Smooth muscle cell (in vitro differentiated cells): ENCODE results near the gene SLC4A5. TPM values are rescaled to one million over a fixed set of nuclear protein-coding genes. Genes with fewer than 3 reads are reported as not detected.

ENCODE experiments used
- DNase-seq: peaks from one replicate; lab custom pipeline; 2025; ENCODE audit not compliant: unreplicated experiment; lab: John Stamatoyannopoulos, UW
- H2AFZ ChIP-seq: fragments of 200-600 bp; sonication (generic); 2 replicates; pipeline ENCODE4 v1.6.0; 2016; ENCODE audit warnings: antibody characterized with exemption, low read depth, mild to moderate bottlenecking
- H3F3A ChIP-seq: fragments of 200-600 bp; sonication (generic); 2 replicates; pipeline ENCODE4 v1.6.0; 2017; ENCODE audit warnings: antibody characterized with exemption, low read depth
- H3K27ac ChIP-seq: fragments of 200-600 bp; sonication (generic); 2 replicates; pipeline ENCODE4 v1.5.1; 2016; ENCODE audit warnings: low read depth, mild to moderate bottlenecking
- H3K27me3 ChIP-seq: fragments of 200-600 bp; sonication (generic); 2 replicates; pipeline ENCODE4 v1.6.1; 2016; ENCODE audit warnings: low read depth, mild to moderate bottlenecking
- H3K36me3 ChIP-seq: fragments of 200-600 bp; sonication (generic); 2 replicates; pipeline ENCODE4 v1.5.1; 2016; ENCODE audit warnings: low read depth
- H3K4me1 ChIP-seq: fragments of 200-600 bp; sonication (generic); 2 replicates; pipeline ENCODE4 v1.5.1; 2016; ENCODE audit warnings: low read depth
- H3K4me2 ChIP-seq: fragments of 200-600 bp; sonication (generic); 2 replicates; pipeline ENCODE4 v1.6.0; 2016; ENCODE audit warnings: mild to moderate bottlenecking
- H3K4me3 ChIP-seq: fragments of 200-600 bp; sonication (generic); 2 replicates; pipeline ENCODE4 v1.5.1; 2016; ENCODE audit warnings: mild to moderate bottlenecking
- H3K79me2 ChIP-seq: fragments of 200-600 bp; sonication (generic); 2 replicates; pipeline ENCODE4 v1.6.0; 2016; ENCODE audit warnings: low read depth, mild to moderate bottlenecking
- H3K9ac ChIP-seq: fragments of 200-600 bp; sonication (generic); 2 replicates; pipeline ENCODE4 v1.6.0; 2016; ENCODE audit warnings: low read depth
- H3K9me3 ChIP-seq: fragments of 200-600 bp; sonication (generic); replicated peaks from 2 replicates; pipeline ENCODE4 v1.5.1; 2016; ENCODE audit warnings: low read depth
- H4K20me1 ChIP-seq: fragments of 200-600 bp; sonication (generic); 2 replicates; pipeline ENCODE4 v1.6.0; 2016; ENCODE audit warnings: low read depth
- WGBS: methylation state at CpG from one replicate; pipeline ENCODE4 v1.1.7; 2016; ENCODE audit warnings: low lambda C conversion rate; 5-methylcytosine and 5-hydroxymethylcytosine counted together
- polyA plus RNA-seq: library from polyadenylated mRNA; unstranded; fragments of >200 nt; fragmentation: Nextera tagmentation; extraction: Ambion mirVana; gene quantifications from 2 replicates; pipeline ENCODE4 v1.2.1, GENCODE V29; 2016
- total RNA-seq: library from RNA; depleted of rRNA; stranded (reverse); fragments of >200 nt; gene quantifications from 2 replicates; pipeline ENCODE4 v1.2.3, GENCODE V29; 2014
- TF ChIP-seq, protein P1 (sequence below): fragments of 200-600 bp; sonication (generic); IDR thresholded peaks from 2 replicates; pipeline ENCODE4 v1.5.1; 2017; ENCODE audit warnings: borderline replicate concordance, mild to moderate bottlenecking, antibody characterized with exemption; ENCODE audit not compliant: insufficient read depth, poor library complexity, severe bottlenecking

SLC4A5 gene
- total and polyA plus RNA-seq, 2 experiments from 2014 or later: 0.46 to 0.99 TPM

DNA sequence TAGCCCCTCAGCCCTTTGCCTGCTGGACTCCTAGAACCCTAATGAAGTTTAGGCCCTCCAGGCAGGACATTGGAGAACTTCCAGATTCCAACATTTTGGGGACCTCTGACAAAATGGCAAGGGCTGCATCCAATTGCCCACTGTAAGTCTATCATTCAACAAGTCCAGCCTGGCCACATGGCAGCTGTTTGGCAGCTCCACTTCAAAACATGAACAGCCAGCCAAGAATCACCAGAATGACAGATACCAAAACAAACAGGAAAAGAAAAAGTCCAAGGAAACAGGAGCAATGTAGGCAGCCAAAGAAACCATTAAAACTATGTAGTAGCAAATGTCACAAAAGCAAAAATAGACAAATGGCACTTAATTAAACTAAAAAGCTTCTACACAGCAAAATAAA lies 25.5 kb downstream of the SLC4A5 start:
- no peak for DNase-seq
- Histone ChIP-seq H2AFZ (no peak overlapping the region), H3K27ac (no peak overlapping the region), H3F3A (no peaks in the 10 kb centered on the region), H3K36me3 (peaks cover 3% of the 10 kb centered on the region), H3K9me3 (no peaks in the 10 kb centered on the region), H3K4me2 (no peak overlapping the region), H3K9ac (no peak overlapping the region), H3K79me2 (no peaks in the 10 kb centered on the region), H4K20me1 (no peaks in the 10 kb centered on the region), H3K4me3 (no peak overlapping the region), H3K4me1 (no peaks in the 10 kb centered on the region), H3K27me3 (no peaks in the 10 kb centered on the region)
- TF ChIP-seq, protein P1, sequence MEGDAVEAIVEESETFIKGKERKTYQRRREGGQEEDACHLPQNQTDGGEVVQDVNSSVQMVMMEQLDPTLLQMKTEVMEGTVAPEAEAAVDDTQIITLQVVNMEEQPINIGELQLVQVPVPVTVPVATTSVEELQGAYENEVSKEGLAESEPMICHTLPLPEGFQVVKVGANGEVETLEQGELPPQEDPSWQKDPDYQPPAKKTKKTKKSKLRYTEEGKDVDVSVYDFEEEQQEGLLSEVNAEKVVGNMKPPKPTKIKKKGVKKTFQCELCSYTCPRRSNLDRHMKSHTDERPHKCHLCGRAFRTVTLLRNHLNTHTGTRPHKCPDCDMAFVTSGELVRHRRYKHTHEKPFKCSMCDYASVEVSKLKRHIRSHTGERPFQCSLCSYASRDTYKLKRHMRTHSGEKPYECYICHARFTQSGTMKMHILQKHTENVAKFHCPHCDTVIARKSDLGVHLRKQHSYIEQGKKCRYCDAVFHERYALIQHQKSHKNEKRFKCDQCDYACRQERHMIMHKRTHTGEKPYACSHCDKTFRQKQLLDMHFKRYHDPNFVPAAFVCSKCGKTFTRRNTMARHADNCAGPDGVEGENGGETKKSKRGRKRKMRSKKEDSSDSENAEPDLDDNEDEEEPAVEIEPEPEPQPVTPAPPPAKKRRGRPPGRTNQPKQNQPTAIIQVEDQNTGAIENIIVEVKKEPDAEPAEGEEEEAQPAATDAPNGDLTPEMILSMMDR: no peak

- no peaks in the 10 kb centered on the region for H3K4me1 ChIP-seq
- no peak overlapping the region for H2AFZ ChIP-seq
- H3K4me3 ChIP-seq: no peak overlapping the region
- TF ChIP-seq, protein P1: no peak
- no peaks in the 10 kb centered on the region for H3K27me3 ChIP-seq
- H4K20me1 ChIP-seq: no peaks in the 10 kb centered on the region
- H3F3A ChIP-seq: no peaks in the 10 kb centered on the region
- WGBS: 64% methylated on average over 6 of the region's 6 CpGs
- no peak overlapping the region for H3K27ac ChIP-seq
- H3K79me2 ChIP-seq: no peaks in the 10 kb centered on the region
- H3K9me3 ChIP-seq: no peaks in the 10 kb centered on the region
- DNase-seq: no peak
- H3K9ac ChIP-seq: no peak overlapping the region
- no peak overlapping the region for H3K4me2 ChIP-seq
- H3K36me3 ChIP-seq: no peaks in the 10 kb centered on the region
Measured at GRCh38 chr2:74316627-74317295, 26.5 kb downstream of the SLC4A5 start.

GRCh38 chr2:74314107-74314506 lies 29.1 kb downstream of the SLC4A5 start:
- Histone ChIP-seq H3K79me2 (no peaks in the 10 kb centered on the region), H2AFZ (no peak overlapping the region), H3K36me3 (no peaks in the 10 kb centered on the region), H3F3A (no peaks in the 10 kb centered on the region), H3K4me1 (no peaks in the 10 kb centered on the region), H3K4me3 (no peak overlapping the region), H3K27ac (no peak overlapping the region), H4K20me1 (no peaks in the 10 kb centered on the region), H3K27me3 (no peaks in the 10 kb centered on the region), H3K9me3 (no peaks in the 10 kb centered on the region), H3K4me2 (no peak overlapping the region), H3K9ac (no peak overlapping the region)
- TF ChIP-seq, protein P1: no peak
- 91% methylated on average over 5 of the region's 5 CpGs for WGBS
- DNase-seq: no peak

DNA sequence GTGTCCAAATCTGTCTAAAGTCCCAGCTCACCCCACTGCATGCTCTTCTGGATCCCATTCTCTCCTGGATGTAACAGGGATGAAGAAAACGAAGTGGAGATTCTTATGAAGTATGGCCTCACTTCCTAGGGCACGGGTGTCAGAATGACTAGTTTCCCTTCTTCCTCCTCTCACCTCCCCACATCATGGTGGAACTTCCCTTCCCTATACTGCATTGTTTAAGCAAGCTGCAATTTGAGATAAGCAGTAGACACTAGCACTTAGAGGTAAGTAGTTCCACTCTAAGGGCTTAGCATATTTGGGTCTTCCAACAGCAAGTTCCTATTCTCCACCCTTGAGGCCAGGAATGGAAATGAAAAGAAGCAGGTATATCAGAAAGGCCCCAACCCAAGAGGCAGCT lies 29.7 kb downstream of the SLC4A5 start:
- Histone ChIP-seq H3K9me3 (no peaks in the 10 kb centered on the region), H3F3A (no peaks in the 10 kb centered on the region), H4K20me1 (no peaks in the 10 kb centered on the region), H2AFZ (no peak overlapping the region), H3K4me2 (no peak overlapping the region), H3K27me3 (no peaks in the 10 kb centered on the region), H3K79me2 (no peaks in the 10 kb centered on the region), H3K9ac (no peak overlapping the region), H3K4me1 (no peaks in the 10 kb centered on the region), H3K27ac (no peak overlapping the region), H3K36me3 (no peaks in the 10 kb centered on the region), H3K4me3 (no peak overlapping the region)
- 76% methylated on average over 2 of the region's 2 CpGs for WGBS
- TF ChIP-seq, protein P1: no peak
- no peak for DNase-seq
